Progenitor cell of endocrine pancreas (in vitro differentiated cells): Measurements from ENCODE around the gene CNOT4. TPM values are rescaled to one million over a fixed set of nuclear protein-coding genes. Genes with fewer than 3 reads are reported as not detected.

Experiments used
- DNase-seq: peaks from one replicate; pipeline ENCODE4 v3.0.0; 2021; ENCODE audit warnings: low spot score; ENCODE audit not compliant: unreplicated experiment
- H3K27ac Mint-ChIP-seq: 2 replicates; pipeline ENCODE4 v1.8.0; 2021; ENCODE audit warnings: mild to moderate bottlenecking, moderate library complexity, mixed read lengths
- H3K27me3 Mint-ChIP-seq: 2 replicates; pipeline ENCODE4 v1.8.0; 2021; ENCODE audit warnings: mixed read lengths
- H3K36me3 Mint-ChIP-seq: 2 replicates; pipeline ENCODE4 v1.8.0; 2022; ENCODE audit warnings: mixed read lengths; ENCODE audit not compliant: insufficient read depth
- H3K4me1 Mint-ChIP-seq: 2 replicates; pipeline ENCODE4 v1.8.0; 2021; ENCODE audit warnings: low read depth, mixed read lengths
- H3K4me3 Mint-ChIP-seq: 2 replicates; pipeline ENCODE4 v1.8.0; 2021; ENCODE audit warnings: low read depth, mild to moderate bottlenecking, moderate library complexity, mixed read lengths
- H3K9me3 Mint-ChIP-seq: 2 replicates; pipeline ENCODE4 v1.8.0; 2021; ENCODE audit warnings: low read depth, mixed read lengths
- CTCF ChIP-seq: fragments of 200-600 bp; sonication (generic); IDR thresholded peaks from one replicate; pipeline ENCODE4 v1.5.0; 2021; ENCODE audit warnings: antibody characterized with exemption, mild to moderate bottlenecking; ENCODE audit not compliant: unreplicated experiment
- total RNA-seq: library from RNA; stranded (reverse); gene quantifications from 2 replicates; pipeline ENCODE4 v1.2.1, GENCODE V29; 2021

CNOT4 gene
- total RNA-seq, 1 donor from 2014 or later, result 34.3 TPM

- H3K36me3 Mint-ChIP-seq, result peaks cover 14% of the 10 kb centered on the region
- no peaks in the 10 kb centered on the region for H3K9me3 Mint-ChIP-seq
- H3K4me1 Mint-ChIP-seq, result no peaks in the 10 kb centered on the region
- no peak for TF ChIP-seq CTCF
- H3K4me3 Mint-ChIP-seq, result no peak overlapping the region
- no peak for DNase-seq
- H3K27ac Mint-ChIP-seq, result no peak overlapping the region
- H3K27me3 Mint-ChIP-seq, result no peaks in the 10 kb centered on the region
Observed at GRCh38 chr7:135364206-135364605, 145.7 kb downstream of the CNOT4 start.

GRCh38 chr7:135362871-135363270, 147.0 kb downstream of the CNOT4 start:
- Mint-ChIP-seq H3K4me3 (no peak overlapping the region), H3K27me3 (no peaks in the 10 kb centered on the region), H3K36me3 (peaks cover 14% of the 10 kb centered on the region), H3K9me3 (no peaks in the 10 kb centered on the region), H3K27ac (no peak overlapping the region), H3K4me1 (no peaks in the 10 kb centered on the region)
- TF ChIP-seq CTCF, result no peak
- DNase-seq, result no peak

- Mint-ChIP-seq H3K36me3 (peaks cover 14% of the 10 kb centered on the region), H3K9me3 (no peaks in the 10 kb centered on the region), H3K27me3 (no peaks in the 10 kb centered on the region), H3K4me3 (no peak overlapping the region), H3K4me1 (no peaks in the 10 kb centered on the region), H3K27ac (no peak overlapping the region)
- no peak for TF ChIP-seq CTCF
- DNase-seq, result no peak
Observed at GRCh38 chr7:135361788-135362187, 148.1 kb downstream of the CNOT4 start.

- Mint-ChIP-seq H3K36me3 (peaks cover 14% of the 10 kb centered on the region), H3K27me3 (no peaks in the 10 kb centered on the region), H3K27ac (no peak overlapping the region), H3K4me3 (no peak overlapping the region), H3K4me1 (no peaks in the 10 kb centered on the region), H3K9me3 (no peaks in the 10 kb centered on the region)
- TF ChIP-seq CTCF, result no peak
- no peak for DNase-seq
Observed at GRCh38 chr7:135359615-135360014, 150.3 kb downstream of the CNOT4 start.

GRCh38 chr7:135355377-135356048, 154.4 kb downstream of the CNOT4 start:
- Mint-ChIP-seq H3K27me3 (no peaks in the 10 kb centered on the region), H3K9me3 (no peaks in the 10 kb centered on the region), H3K27ac (no peak overlapping the region), H3K36me3 (no peaks in the 10 kb centered on the region), H3K4me1 (no peaks in the 10 kb centered on the region), H3K4me3 (no peak overlapping the region)
- DNase-seq, result no peak
- TF ChIP-seq CTCF, result no peak
